GM12878 (cell line): ENCODE results near the gene OTOA. TPM values are rescaled to one million over a fixed set of nuclear protein-coding genes. Genes with fewer than 3 reads are reported as not detected.

Experiments
- ATAC-seq: fragments of 200-7000 bp; cut with Tn5 transposase; 3 replicates; pipeline ENCODE4 v1.9.1; 2020; ENCODE audit warnings: mild to moderate bottlenecking, moderate library complexity
- BruUV-seq: library from RNA; stranded (reverse); fragments of 400-500 nt; replicated peaks from 2 replicates; lab custom pipeline; 2021; lab: Mats Ljungman, UMichigan
- CTCF ChIA-PET: fragments of 300-600 bp; sonication (Branson Sonifier 250); formaldehyde crosslinking; extraction: SDS; loops from one replicate; lab custom pipeline; 2021; ENCODE audit warnings: inconsistent platforms; lab: Yijun Ruan, JAX
- POLR2A ChIA-PET: fragments of 350-600 bp; formaldehyde crosslinking; extraction: SDS; loops from one replicate; lab custom pipeline; 2021; ENCODE audit warnings: inconsistent platforms; lab: Charles Lee
- RAD21 ChIA-PET: fragments of 300-600 bp; sonication (Branson Sonifier 250); formaldehyde crosslinking; loops from one replicate; lab custom pipeline; 2023; ENCODE audit warnings: antibody characterized with exemption; ENCODE audit not compliant: unreplicated experiment; lab: Charles Lee
- SMC1A ChIA-PET: fragments of 300-600 bp; sonication (Branson Sonifier 250); formaldehyde crosslinking; loops from one replicate; lab custom pipeline; 2023; ENCODE audit not compliant: unreplicated experiment, uncharacterized antibody; lab: Charles Lee
- DNase-seq: peaks from one replicate; pipeline ENCODE4 v3.0.0-alpha.2; 2011; ENCODE audit warnings: low read depth, low spot score
- FAIRE-seq: peaks from 3 replicates; lab custom pipeline; 2011; peaks lifted over from hg19 to GRCh38; lab: Jason Lieb, UNC
- H2AFZ ChIP-seq: 2 replicates; pipeline ENCODE4 v1.6.0; 2011; ENCODE audit warnings: low read depth, low read length, control low read depth; ENCODE audit not compliant: control insufficient read depth
- H3K27ac ChIP-seq: 2 replicates; pipeline ENCODE4 v1.5.1; 2011; ENCODE audit warnings: control low read depth; ENCODE audit not compliant: control insufficient read depth, insufficient read depth
- H3K27me3 ChIP-seq, 2 experiments: replicated peaks in 1 of 2; 2 replicates each; pipeline versions ENCODE4 v1.6.0 to v1.6.1; 2011; ENCODE audit warnings: low read length in 1 of 2; ENCODE audit not compliant: control insufficient read depth in 2 of 2, insufficient read depth in 2 of 2
- H3K36me3 ChIP-seq, 2 experiments: 2 replicates each; pipeline ENCODE4 v1.5.1; 2011; ENCODE audit warnings: low read length in 1 of 2; ENCODE audit not compliant: control insufficient read depth in 2 of 2, insufficient read depth in 2 of 2
- H3K4me1 ChIP-seq: 2 replicates; pipeline ENCODE4 v1.6.1; 2011; ENCODE audit warnings: mild to moderate bottlenecking, low read length, moderate library complexity, mixed read lengths; ENCODE audit not compliant: control insufficient read depth, insufficient read depth
- H3K4me2 ChIP-seq: 2 replicates; pipeline ENCODE4 v1.6.0; 2011; ENCODE audit warnings: control low read depth; ENCODE audit not compliant: control insufficient read depth, insufficient read depth
- H3K4me3 ChIP-seq: fragments of 200-600 bp; sonication (generic); 2 replicates; pipeline ENCODE4 v1.5.1; 2016
- H3K79me2 ChIP-seq: 2 replicates; pipeline ENCODE4 v1.6.0; 2011; ENCODE audit warnings: low read length; ENCODE audit not compliant: control insufficient read depth, insufficient read depth
- H3K9ac ChIP-seq: 2 replicates; pipeline ENCODE4 v1.8.0; 2011; ENCODE audit warnings: low read length, control low read depth, mixed read lengths; ENCODE audit not compliant: control insufficient read depth, insufficient read depth
- H3K9me3 ChIP-seq: replicated peaks from 3 replicates; pipeline ENCODE4 v1.5.1; 2011; ENCODE audit warnings: mild to moderate bottlenecking, low read length; ENCODE audit not compliant: control insufficient read depth, insufficient read depth
- H4K20me1 ChIP-seq: 2 replicates; pipeline ENCODE4 v1.6.0; 2011; ENCODE audit not compliant: control insufficient read depth, insufficient read depth
- BCL11A ChIP-seq: IDR thresholded peaks from 2 replicates; pipeline ENCODE4 v1.6.1; 2011; ENCODE audit warnings: low read depth, low read length
- EED ChIP-seq: sonication (generic); IDR thresholded peaks from 2 replicates; pipeline ENCODE4 v1.6.1; 2016; ENCODE audit warnings: antibody characterized with exemption, low read depth
- JUNB ChIP-seq: IDR thresholded peaks from 2 replicates; pipeline ENCODE4 v1.6.1; 2016; ENCODE audit warnings: antibody characterized with exemption, mild to moderate bottlenecking
- PRDM15 ChIP-seq: fragments of 450-650 bp; formaldehyde crosslinking; IDR thresholded peaks from 2 replicates; pipeline ENCODE4 v1.4.0; 2020; ENCODE audit warnings: mild to moderate bottlenecking, moderate library complexity
- RUNX3 ChIP-seq: IDR thresholded peaks from 2 replicates; pipeline ENCODE4 v1.6.1; 2012; ENCODE audit warnings: low read length, inconsistent platforms
- WGBS: methylation state at CpG from one replicate; pipeline ENCODE4 v1.1.6; 2016; ENCODE audit warnings: low lambda C conversion rate; ENCODE audit not compliant: insufficient replicate concordance, insufficient coverage; ENCODE audit errors: missing lambda C conversion rate; 5-methylcytosine and 5-hydroxymethylcytosine counted together
- in situ Hi-C: fragments of 300-500 bp; cut with MboI; formaldehyde crosslinking; loops from 9 replicates; pipeline ENCODE4 v1.14.3; 2018; ENCODE audit warnings: mixed read lengths
- intact Hi-C: fragments of 100-400 bp; cut with micrococcal nuclease; formaldehyde crosslinking; loops from one replicate; pipeline ENCODE4 v1.14.2; 2022; ENCODE audit not compliant: unreplicated experiment
- polyA plus RNA-seq, 11 experiments: library from polyadenylated mRNA; depleted of rRNA in 4 of 11; unstranded in 6 of 11; stranded (reverse) in 5 of 11; fragments of >200 nt; fragmentation: Nextera tagmentation in 4 of 11; fragmentation: Illumina TruSeq in 1 of 11; extraction: Ambion mirVana in 4 of 11; extraction: Trizol in 1 of 11; gene quantifications; 1 replicate in 1 of 11; 2 replicates in 10 of 11; pipeline versions ENCODE4 v1.2.1 to v1.2.3, GENCODE V29; 2011 to 2016; ENCODE audit warnings: inconsistent platforms in 2 of 11, missing spikeins in 2 of 11, low read depth in 1 of 11
- total RNA-seq, 4 experiments: library from RNA; depleted of rRNA in 3 of 4; stranded (reverse); fragments of >200 nt in 3 of 4; fragmentation: Illumina TruSeq in 1 of 4; extraction: Trizol in 1 of 4; gene quantifications; 2 replicates each; pipeline versions ENCODE4 v1.2.1 to v1.2.3, GENCODE V29; 2013 to 2021
- TF ChIP-seq, protein P1 (sequence below): IDR thresholded peaks from 2 replicates; pipeline ENCODE4 v1.6.1; 2012; ENCODE audit warnings: improper control_type of control experiment, low read depth, low read length; ENCODE audit not compliant: insufficient replicate concordance
- TF ChIP-seq, protein P2 (sequence below): fragments of 450-650 bp; IDR thresholded peaks from 2 replicates; pipeline ENCODE4 v1.6.1; 2017; ENCODE audit warnings: low read depth, mild to moderate bottlenecking, moderate library complexity

Gene OTOA
- total and polyA plus RNA-seq, 10 of the 15 experiments (the other 5 are each of a cell fraction or from before 2014, with no cell fraction given) = 0.33 to 1.5 (median 0.61) TPM

DNA sequence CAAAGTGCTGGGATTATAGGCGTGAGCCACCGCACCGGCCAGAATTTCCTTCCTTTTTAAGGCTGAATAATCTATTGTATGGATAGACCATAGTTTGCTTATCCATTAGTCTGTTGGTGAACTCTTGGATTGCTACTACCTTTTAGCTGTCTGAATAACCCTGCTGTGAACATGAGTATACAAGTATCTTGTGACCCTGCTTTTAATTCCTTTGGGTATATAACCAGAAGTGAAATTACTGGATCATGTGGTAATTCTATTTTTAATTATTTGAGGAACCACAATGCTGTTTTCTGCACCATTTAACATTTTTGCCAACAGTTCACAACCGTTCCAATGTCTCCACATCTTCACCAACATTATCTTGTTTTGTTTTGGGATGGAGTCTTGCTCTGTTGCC is 4.6 kb upstream of the OTOA start (continued):
- TF ChIP-seq PRDM15 = no peak

GRCh38 chr16:21664801-21665492 is 1.2 kb downstream of the OTOA start:
- DNase-seq (no peak), ATAC-seq (no peak; the same call in 2 of the 3 replicates), FAIRE-seq (no peak)
- Histone ChIP-seq H3K9me3 (no peaks in the 10 kb centered on the region), H3K27me3 (peaks cover 0 to 3% of the 10 kb centered on the region in 2 experiments; a peak in 2 of 4 replicates), H3K4me1 (no peaks in the 10 kb centered on the region; the same call in 1 of the 2 replicates), H4K20me1 (no peaks in the 10 kb centered on the region), H3K27ac (no peak overlapping the region), H3K4me3 (no peak overlapping the region), H3K4me2 (no peak overlapping the region), H3K79me2 (no peaks in the 10 kb centered on the region), H3K36me3 (no peaks in the 10 kb centered on the region), H3K9ac (no peak overlapping the region), H2AFZ (no peak overlapping the region)
- intact Hi-C loops = no loop called here
- BruUV-seq = no TSS peak
- RAD21 ChIA-PET = no interaction called here
- CTCF ChIA-PET = interaction anchor here (1.3 to 3.9 kb wide), 4 partner anchors 8 to 43 kb away, joined by 4 to 20 read pairs (median 7); no protein-coding TSS in a partner anchor
- in situ Hi-C loops = no loop called here
- SMC1A ChIA-PET = interaction anchor here (1.8 kb wide), 1 partner anchor 40 kb away, joined by 5 read pairs; no protein-coding TSS in a partner anchor
- POLR2A ChIA-PET = no interaction called here
- 72% methylated on average over 10 of the region's 10 CpGs for WGBS
- TF ChIP-seq JUNB (no peak), EED (no peak), RUNX3 (no peak), BCL11A (no peak)
- TF ChIP-seq, protein P1, sequence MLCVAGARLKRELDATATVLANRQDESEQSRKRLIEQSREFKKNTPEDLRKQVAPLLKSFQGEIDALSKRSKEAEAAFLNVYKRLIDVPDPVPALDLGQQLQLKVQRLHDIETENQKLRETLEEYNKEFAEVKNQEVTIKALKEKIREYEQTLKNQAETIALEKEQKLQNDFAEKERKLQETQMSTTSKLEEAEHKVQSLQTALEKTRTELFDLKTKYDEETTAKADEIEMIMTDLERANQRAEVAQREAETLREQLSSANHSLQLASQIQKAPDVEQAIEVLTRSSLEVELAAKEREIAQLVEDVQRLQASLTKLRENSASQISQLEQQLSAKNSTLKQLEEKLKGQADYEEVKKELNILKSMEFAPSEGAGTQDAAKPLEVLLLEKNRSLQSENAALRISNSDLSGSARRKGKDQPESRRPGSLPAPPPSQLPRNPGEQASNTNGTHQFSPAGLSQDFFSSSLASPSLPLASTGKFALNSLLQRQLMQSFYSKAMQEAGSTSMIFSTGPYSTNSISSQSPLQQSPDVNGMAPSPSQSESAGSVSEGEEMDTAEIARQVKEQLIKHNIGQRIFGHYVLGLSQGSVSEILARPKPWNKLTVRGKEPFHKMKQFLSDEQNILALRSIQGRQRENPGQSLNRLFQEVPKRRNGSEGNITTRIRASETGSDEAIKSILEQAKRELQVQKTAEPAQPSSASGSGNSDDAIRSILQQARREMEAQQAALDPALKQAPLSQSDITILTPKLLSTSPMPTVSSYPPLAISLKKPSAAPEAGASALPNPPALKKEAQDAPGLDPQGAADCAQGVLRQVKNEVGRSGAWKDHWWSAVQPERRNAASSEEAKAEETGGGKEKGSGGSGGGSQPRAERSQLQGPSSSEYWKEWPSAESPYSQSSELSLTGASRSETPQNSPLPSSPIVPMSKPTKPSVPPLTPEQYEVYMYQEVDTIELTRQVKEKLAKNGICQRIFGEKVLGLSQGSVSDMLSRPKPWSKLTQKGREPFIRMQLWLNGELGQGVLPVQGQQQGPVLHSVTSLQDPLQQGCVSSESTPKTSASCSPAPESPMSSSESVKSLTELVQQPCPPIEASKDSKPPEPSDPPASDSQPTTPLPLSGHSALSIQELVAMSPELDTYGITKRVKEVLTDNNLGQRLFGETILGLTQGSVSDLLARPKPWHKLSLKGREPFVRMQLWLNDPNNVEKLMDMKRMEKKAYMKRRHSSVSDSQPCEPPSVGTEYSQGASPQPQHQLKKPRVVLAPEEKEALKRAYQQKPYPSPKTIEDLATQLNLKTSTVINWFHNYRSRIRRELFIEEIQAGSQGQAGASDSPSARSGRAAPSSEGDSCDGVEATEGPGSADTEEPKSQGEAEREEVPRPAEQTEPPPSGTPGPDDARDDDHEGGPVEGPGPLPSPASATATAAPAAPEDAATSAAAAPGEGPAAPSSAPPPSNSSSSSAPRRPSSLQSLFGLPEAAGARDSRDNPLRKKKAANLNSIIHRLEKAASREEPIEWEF = no peak
- TF ChIP-seq, protein P2, sequence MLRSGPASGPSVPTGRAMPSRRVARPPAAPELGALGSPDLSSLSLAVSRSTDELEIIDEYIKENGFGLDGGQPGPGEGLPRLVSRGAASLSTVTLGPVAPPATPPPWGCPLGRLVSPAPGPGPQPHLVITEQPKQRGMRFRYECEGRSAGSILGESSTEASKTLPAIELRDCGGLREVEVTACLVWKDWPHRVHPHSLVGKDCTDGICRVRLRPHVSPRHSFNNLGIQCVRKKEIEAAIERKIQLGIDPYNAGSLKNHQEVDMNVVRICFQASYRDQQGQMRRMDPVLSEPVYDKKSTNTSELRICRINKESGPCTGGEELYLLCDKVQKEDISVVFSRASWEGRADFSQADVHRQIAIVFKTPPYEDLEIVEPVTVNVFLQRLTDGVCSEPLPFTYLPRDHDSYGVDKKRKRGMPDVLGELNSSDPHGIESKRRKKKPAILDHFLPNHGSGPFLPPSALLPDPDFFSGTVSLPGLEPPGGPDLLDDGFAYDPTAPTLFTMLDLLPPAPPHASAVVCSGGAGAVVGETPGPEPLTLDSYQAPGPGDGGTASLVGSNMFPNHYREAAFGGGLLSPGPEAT = no peak
